Stomach (tissue), 9 donors: ENCODE results near the gene KCTD5. TPM values are rescaled to one million over a fixed set of nuclear protein-coding genes. Genes with fewer than 3 reads are reported as not detected.

Experiments used
- DNase-seq, 2 donors: peaks; one replicate each; pipeline versions ENCODE4 v3.0.0 to v3.0.0-alpha.2; 2013 to 2019
- H3K27ac ChIP-seq, 5 donors: fragments of 200-600 bp in 4 of 5; sonication (generic) in 4 of 5; one replicate each; pipeline ENCODE4 v1.5.1; 2013 to 2019; ENCODE audit warnings: mild to moderate bottlenecking in 1 of 5, moderate library complexity in 1 of 5
- H3K27me3 ChIP-seq, 3 donors: fragments of 200-600 bp; sonication (generic); one replicate each; pipeline ENCODE4 v1.5.1; 2017 to 2019; ENCODE audit warnings: mixed run types in 1 of 3
- H3K36me3 ChIP-seq, 4 donors: fragments of 200-600 bp; sonication (generic); 1 replicate in 3 of 4; 2 replicates in 1 of 4; pipeline ENCODE4 v1.5.1; 2016 to 2019
- H3K4me1 ChIP-seq, 4 donors: fragments of 200-600 bp; sonication (generic); one replicate each; pipeline ENCODE4 v1.5.1; 2016 to 2019
- H3K4me3 ChIP-seq, 4 donors: fragments of 200-600 bp; sonication (generic) in 3 of 4; one replicate each; pipeline ENCODE4 v1.5.1; 2016 to 2019; ENCODE audit warnings: mild to moderate bottlenecking in 1 of 4
- H3K9me3 ChIP-seq, 4 donors: fragments of 200-600 bp; sonication (generic); one replicate each; pipeline ENCODE4 v1.5.1; 2016 to 2019
- EP300 ChIP-seq: sonication (generic); formaldehyde crosslinking; IDR thresholded peaks from one replicate; pipeline ENCODE4 v1.6.1; 2017; ENCODE audit warnings: antibody characterized with exemption
- POLR2A ChIP-seq, 4 donors: fragments of 450-650 bp; IDR thresholded peaks; one replicate each; pipeline ENCODE4 v1.6.1; 2016; ENCODE audit warnings: antibody characterized with exemption in 4 of 4, control low read depth in 2 of 4, mild to moderate bottlenecking in 1 of 4, moderate library complexity in 1 of 4
- POLR2AphosphoS5 ChIP-seq, 3 donors: sonication (generic); formaldehyde crosslinking; IDR thresholded peaks; one replicate each; pipeline ENCODE4 v1.6.1; 2016; ENCODE audit warnings: antibody characterized with exemption in 3 of 3
- WGBS, 5 donors: extraction: QIAGEN DNeasy Blood & Tissue Kit in 3 of 5; methylation state at CpG; one replicate each; pipeline versions ENCODE4 v1.1.5 to v1.1.7; 2013 to 2018; 5-methylcytosine and 5-hydroxymethylcytosine counted together
- intact Hi-C: fragments of 100-400 bp; cut with DNase I; formaldehyde crosslinking; loops from one replicate; pipeline ENCODE4 v1.15.1; 2023; ENCODE audit warnings: low total_unique reads
- polyA plus RNA-seq, 3 donors: library from polyadenylated mRNA; stranded (reverse); fragments of 200-250 nt; gene quantifications; one replicate each; pipeline ENCODE4 v1.2.3, GENCODE V29; 2013
- total RNA-seq, 5 donors: library from RNA; depleted of rRNA; stranded (reverse); fragments of >200 nt; gene quantifications; one replicate each; pipeline versions ENCODE4 v1.1.0 to v1.2.3, GENCODE V29; 2014 to 2016
- TF ChIP-seq, protein P1 (sequence below), 7 experiments: fragments of 450-650 bp in 4 of 7; fragments of 200-600 bp in 3 of 7; sonication (generic) in 3 of 7; IDR thresholded peaks; one replicate each; pipeline ENCODE4 v1.5.1; 2016 to 2019; ENCODE audit warnings: antibody characterized with exemption in 7 of 7, control low read depth in 2 of 7, mild to moderate bottlenecking in 1 of 7
- donor health status: healthy with polysubstance abuse.
- donor health status: Bipolar disorder and iron deficiency.
- donor health status: healthy.

The KCTD5 gene
- total and polyA plus RNA-seq, 8 donors: 0.89 to 45.6 (median 24.7) TPM

DNA sequence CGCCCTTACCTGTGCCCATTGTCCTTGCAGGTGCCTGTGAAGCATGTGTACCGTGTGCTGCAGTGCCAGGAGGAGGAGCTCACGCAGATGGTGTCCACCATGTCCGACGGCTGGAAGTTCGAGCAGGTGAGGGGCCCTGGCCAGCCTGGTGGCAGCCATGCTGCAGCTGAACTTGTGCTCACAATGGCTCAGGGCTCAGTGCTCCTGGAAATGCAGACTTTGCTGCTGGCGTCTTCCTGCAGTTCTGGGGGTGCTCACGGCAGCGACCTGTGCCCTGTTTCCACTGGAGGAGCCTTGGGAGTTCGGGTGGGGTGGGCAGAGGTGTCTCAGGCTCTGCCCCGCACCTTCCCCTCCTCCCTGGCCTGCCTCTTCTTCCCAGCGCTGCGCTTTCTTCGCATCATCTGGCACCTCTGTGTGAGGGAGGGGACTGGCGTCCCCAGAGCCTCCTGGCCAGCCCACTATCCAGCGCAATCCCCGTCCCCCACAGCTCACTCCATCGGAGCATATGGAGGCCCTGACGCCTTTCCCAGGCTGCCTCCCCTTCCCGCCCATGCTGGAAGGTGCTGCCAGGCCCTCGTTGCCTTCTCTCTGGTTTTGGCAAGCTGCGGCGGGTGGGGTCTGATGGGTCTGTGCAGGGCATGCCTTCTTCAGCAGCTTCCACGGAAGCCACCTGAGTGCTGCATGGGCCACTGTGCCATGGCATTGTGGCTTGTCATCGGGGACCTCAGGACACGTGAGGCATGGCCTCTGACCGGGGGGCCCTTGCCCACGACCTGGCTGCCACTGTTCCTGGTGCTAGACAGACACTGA lies 17.7 kb downstream of the KCTD5 start:
- 87 to 93% (median 91%) methylated on average over 18 to 28 of the region's 28 CpGs for WGBS, 5 donors
- peaks cover 0 to 7% (median 0%) of the 10 kb centered on the region in 4 donors for H3K4me1 ChIP-seq

DNA sequence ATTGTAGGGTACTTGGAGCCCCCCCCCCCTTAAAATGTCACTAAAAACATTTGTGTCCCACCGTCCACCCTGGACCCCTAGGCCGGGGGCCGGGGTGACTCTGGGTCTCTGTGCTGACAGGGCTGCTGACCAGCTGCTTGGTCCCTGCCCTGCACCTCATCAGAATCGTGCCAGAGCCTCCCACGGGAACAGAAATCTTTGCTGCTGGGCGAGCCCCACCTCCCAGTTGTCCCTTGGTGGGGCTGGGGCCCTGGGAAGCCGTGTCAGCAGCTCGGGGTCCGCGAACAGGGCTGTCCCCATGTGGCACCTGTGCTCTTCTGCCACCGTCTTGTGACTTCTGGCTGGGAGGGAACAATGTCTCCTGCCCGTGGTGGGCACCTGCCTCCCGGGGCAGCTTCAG lies 18.5 kb downstream of the KCTD5 start:
- WGBS, 5 donors: 55 to 96% (median 85%) methylated on average over 6 to 13 of the region's 13 CpGs
- no peak for DNase-seq
- H3K36me3 ChIP-seq: peaks cover 80 to 95% (median 93%) of the 10 kb centered on the region in 4 donors
- no peaks in the 10 kb centered on the region for H3K27me3 ChIP-seq
- TF ChIP-seq, protein P1, sequence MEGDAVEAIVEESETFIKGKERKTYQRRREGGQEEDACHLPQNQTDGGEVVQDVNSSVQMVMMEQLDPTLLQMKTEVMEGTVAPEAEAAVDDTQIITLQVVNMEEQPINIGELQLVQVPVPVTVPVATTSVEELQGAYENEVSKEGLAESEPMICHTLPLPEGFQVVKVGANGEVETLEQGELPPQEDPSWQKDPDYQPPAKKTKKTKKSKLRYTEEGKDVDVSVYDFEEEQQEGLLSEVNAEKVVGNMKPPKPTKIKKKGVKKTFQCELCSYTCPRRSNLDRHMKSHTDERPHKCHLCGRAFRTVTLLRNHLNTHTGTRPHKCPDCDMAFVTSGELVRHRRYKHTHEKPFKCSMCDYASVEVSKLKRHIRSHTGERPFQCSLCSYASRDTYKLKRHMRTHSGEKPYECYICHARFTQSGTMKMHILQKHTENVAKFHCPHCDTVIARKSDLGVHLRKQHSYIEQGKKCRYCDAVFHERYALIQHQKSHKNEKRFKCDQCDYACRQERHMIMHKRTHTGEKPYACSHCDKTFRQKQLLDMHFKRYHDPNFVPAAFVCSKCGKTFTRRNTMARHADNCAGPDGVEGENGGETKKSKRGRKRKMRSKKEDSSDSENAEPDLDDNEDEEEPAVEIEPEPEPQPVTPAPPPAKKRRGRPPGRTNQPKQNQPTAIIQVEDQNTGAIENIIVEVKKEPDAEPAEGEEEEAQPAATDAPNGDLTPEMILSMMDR (IDR thresholded peaks at IDR 0.05): no peak
- H3K27ac ChIP-seq: no peak overlapping the region
- H3K9me3 ChIP-seq: no peaks in the 10 kb centered on the region
- intact Hi-C loops: no loop called here
- H3K4me1 ChIP-seq: peaks cover 0 to 7% (median 0%) of the 10 kb centered on the region in 4 donors
- no peak overlapping the region for H3K4me3 ChIP-seq

More for the DNA sequence above, 17.7 kb downstream of the KCTD5 start:
- no peak overlapping the region for H3K4me3 ChIP-seq
- H3K27ac ChIP-seq: no peak overlapping the region
- H3K27me3 ChIP-seq: no peaks in the 10 kb centered on the region
- peaks cover 72 to 87% (median 85%) of the 10 kb centered on the region in 4 donors for H3K36me3 ChIP-seq
- no peak for DNase-seq
- H3K9me3 ChIP-seq: no peaks in the 10 kb centered on the region
- TF ChIP-seq, protein P1 (IDR thresholded peaks at IDR 0.05): no peak
- TF ChIP-seq POLR2A (IDR thresholded peaks at IDR 0.05): no peak
- no peak for TF ChIP-seq EP300
- TF ChIP-seq POLR2AphosphoS5 (IDR thresholded peaks at IDR 0.05): no peak
- intact Hi-C loops: no loop called here

DNA sequence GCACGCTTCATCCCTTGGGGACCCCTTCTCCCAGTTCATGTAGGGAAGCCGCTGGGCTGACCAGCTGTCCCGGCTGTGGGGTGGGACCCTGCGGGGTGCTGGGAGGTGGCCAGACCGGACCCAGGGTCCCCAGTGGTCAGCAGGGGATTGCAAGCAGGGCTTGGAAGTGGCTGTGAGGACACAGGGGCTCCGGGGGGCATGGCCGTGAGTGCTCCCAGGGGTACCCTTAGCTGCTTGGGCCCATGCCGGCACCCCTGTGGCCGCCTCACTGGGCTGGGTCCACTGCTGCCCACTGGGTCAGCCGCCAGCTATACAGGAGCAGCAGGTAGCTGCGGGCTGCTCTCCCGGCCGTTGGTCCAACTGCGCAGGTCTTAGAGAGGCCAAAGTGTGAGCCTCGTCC lies 18.9 kb downstream of the KCTD5 start:
- TF ChIP-seq, protein P1 (IDR thresholded peaks at IDR 0.05): no peak
- TF ChIP-seq POLR2A (IDR thresholded peaks at IDR 0.05): no peak
- TF ChIP-seq EP300: no peak
- TF ChIP-seq POLR2AphosphoS5 (IDR thresholded peaks at IDR 0.05): no peak
- Histone ChIP-seq H3K4me1 (peaks cover 0 to 7% (median 0%) of the 10 kb centered on the region in 4 donors), H3K4me3 (no peak overlapping the region), H3K27ac (no peak overlapping the region), H3K9me3 (no peaks in the 10 kb centered on the region), H3K27me3 (no peaks in the 10 kb centered on the region), H3K36me3 (peaks cover 85 to 100% (median 98%) of the 10 kb centered on the region in 4 donors)
- no peak for DNase-seq
- intact Hi-C loops: no loop called here
- 93 to 100% (median 95%) methylated on average over 11 to 15 of the region's 15 CpGs for WGBS, 5 donors

DNA sequence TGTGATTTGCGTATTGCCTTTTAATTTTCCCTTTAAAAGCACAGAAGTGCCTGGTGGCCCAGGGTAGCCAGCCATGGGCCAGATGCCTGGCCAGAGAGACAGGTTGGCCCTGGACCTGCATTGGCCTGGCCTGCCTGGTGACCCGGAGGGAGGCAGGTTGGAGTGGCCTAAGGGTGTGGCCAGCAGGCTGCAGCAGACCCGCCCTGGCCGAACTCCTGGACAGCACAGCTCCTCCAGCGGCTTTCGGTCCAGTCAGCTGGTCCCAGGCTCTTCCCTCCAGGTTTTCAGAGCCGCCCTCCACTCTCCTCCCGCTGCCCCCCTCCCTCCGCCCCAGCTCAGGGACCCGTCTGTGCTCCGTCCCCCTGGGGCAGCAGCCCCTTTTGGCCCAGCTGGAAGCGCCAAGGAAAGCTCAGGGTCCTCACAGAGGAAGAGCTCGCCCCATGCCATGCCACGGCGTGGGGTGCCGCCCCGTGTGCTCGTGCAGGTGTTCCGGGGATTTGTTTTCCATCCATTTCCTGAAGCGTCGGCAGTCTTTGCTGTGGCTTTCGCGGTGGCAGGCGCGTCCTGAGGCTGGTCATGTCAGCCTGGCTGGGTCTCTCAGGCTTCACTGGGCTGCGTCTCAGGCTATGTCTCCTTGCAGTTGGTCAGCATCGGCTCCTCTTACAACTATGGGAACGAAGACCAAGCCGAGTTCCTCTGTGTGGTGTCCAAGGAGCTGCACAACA lies 19.6 kb downstream of the KCTD5 start:
- TF ChIP-seq POLR2A (IDR thresholded peaks at IDR 0.05) (no peak), EP300 (no peak), POLR2AphosphoS5 (IDR thresholded peaks at IDR 0.05) (no peak)
- TF ChIP-seq, protein P1 (IDR thresholded peaks at IDR 0.05): no peak
- H3K27ac ChIP-seq: no peak overlapping the region
- H3K4me1 ChIP-seq: peaks cover 0 to 7% (median 0%) of the 10 kb centered on the region in 4 donors
- peaks cover 85 to 100% (median 100%) of the 10 kb centered on the region in 4 donors for H3K36me3 ChIP-seq
- H3K9me3 ChIP-seq: no peaks in the 10 kb centered on the region
- intact Hi-C loops: no loop called here
- H3K27me3 ChIP-seq: no peaks in the 10 kb centered on the region
- WGBS, 5 donors: 78 to 90% (median 85%) methylated on average over 27 to 29 of the region's 29 CpGs
- DNase-seq: no peak
- no peak overlapping the region for H3K4me3 ChIP-seq
